GM12874 (cell line): ENCODE results near the gene SNAP23.

Experiments
- CTCF ChIP-seq: IDR thresholded peaks from 2 replicates; pipeline ENCODE4 v1.5.1; 2011; ENCODE audit warnings: low read depth, mild to moderate bottlenecking, control low read depth, low read length, moderate library complexity; ENCODE audit not compliant: insufficient read depth

SNAP23 gene

GRCh38 chr15:42510258-42511006, 15.0 kb downstream of the SNAP23 start:
- no peak for TF ChIP-seq CTCF

GRCh38 chr15:42511007-42511391, 15.6 kb downstream of the SNAP23 start:
- TF ChIP-seq CTCF, result no peak

GRCh38 chr15:42523331-42523730, 27.9 kb downstream of the SNAP23 start:
- TF ChIP-seq CTCF, result no peak

- no peak for TF ChIP-seq CTCF
Measured at GRCh38 chr15:42528970-42529369, 33.5 kb downstream of the SNAP23 start.

GRCh38 chr15:42533246-42533645, 37.8 kb downstream of the SNAP23 start:
- no peak for TF ChIP-seq CTCF

- no peak for TF ChIP-seq CTCF
Measured at GRCh38 chr15:42544853-42545629, 49.6 kb downstream of the SNAP23 start.

- TF ChIP-seq CTCF, result no peak
Measured at GRCh38 chr15:42547918-42548248, 52.4 kb downstream of the SNAP23 start.
